Measurements from ENCODE around the gene CCDC88C.

Gene CCDC88C

DNA sequence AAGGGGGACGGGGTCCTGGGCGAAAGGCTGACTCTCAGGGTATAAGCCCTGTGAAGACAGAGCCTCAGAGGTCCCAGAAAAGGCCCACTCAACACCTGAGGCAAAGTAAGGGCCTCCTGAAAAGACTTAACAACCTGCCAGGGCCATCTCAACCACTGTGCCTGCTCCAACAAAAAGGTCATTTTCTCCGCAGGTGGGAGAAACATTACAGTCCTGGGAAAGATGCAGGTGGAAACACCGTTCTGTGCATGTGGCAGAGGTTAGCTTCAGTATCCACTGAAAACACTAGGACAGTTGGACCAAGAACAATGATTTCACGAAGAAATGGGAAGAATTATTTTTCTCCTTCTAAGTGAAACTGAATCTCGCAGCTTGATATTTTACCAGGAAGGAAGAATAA is 50.9 kb downstream of the CCDC88C start:
- no peak for DNase-seq (ENCODE audit: low read depth)

DNA sequence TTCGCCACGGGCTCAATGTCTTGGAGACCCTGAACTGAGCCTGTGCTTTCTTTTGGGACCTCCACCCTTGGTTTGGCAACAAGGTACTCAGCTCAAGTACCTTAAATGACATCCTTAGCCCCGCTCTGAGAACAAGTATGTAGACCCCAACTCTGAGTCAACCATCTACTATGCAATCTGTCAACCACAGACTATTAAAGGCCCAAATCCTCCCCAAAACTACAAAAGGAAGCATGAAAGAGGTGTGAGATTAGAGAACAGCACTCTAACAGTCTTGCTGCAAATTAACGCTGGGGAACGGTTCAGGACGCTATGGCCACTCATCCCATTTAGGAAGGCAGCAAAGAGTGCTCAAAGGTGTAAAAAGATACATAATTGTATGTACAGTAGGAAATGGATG is 52.1 kb downstream of the CCDC88C start:
- DNase-seq (ENCODE audit: low read depth) = no peak

DNA sequence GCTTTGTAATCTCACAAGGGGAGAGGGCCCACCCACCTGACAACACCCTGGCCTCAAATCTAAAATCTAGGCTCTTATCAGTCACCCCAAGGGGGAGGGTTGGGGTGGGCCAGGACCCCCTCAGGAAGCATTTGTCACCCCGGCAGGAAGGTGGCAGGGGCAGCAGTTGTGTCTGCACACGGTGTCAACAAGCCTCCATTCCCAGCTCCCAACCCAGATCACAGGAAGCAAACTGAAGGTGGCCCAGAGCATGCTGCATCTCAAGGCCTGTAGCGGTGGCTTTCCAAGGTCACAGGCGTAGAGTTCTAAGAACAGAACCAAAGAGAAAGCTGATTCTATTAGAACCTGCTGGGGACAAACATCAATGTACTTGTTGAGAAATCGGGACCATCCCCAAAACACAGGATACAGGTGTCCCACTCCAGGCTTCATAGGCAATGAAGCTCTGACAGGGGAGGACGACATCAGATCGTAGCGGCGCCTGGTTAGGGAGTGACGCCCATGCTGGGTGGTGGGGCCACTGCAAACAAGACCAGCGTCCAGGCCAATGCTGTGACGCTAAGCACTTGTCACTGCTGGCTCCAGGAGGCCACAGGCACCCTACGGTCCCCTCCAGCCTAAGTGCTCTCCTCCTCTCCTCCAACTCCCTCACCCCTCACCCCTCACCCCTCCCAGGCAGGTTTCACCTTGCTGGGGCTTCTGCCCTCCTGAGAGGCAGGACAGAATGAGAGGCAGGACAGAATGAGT is 52.9 kb downstream of the CCDC88C start:
- DNase-seq (ENCODE audit: low read depth) = no peak

GRCh38 chr14:91363776-91364523 is 53.7 kb downstream of the CCDC88C start:
- DNase-seq (ENCODE audit: low read depth) = no peak

DNA sequence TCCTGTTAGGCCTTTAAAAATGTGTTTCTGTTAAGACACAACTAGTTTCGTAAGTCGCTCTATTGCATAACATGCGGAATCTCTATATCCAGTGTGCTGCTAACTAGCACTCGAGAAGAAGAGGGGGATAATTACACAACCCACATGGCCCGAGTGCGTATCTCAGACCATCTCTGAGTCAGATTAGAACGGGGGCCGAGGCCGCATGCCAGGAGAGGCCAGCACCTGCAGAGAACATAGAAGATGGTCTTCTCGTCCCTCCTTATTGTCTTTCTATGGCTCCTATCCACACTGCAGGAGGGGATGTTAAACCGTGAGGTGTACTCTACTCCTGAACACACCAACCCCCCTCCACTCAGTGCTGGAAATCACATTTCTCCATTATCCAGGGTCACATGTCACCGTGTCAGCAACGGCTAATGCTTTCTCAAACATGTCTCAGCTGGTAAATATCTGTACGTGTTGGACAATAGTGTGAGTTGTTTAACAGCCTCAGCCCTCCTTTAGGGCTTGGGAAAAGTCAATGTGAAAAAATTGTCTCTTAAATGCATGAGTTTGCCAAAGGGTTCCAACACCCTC is 56.3 kb downstream of the CCDC88C start:
- no peak for DNase-seq (ENCODE audit: low read depth)

DNA sequence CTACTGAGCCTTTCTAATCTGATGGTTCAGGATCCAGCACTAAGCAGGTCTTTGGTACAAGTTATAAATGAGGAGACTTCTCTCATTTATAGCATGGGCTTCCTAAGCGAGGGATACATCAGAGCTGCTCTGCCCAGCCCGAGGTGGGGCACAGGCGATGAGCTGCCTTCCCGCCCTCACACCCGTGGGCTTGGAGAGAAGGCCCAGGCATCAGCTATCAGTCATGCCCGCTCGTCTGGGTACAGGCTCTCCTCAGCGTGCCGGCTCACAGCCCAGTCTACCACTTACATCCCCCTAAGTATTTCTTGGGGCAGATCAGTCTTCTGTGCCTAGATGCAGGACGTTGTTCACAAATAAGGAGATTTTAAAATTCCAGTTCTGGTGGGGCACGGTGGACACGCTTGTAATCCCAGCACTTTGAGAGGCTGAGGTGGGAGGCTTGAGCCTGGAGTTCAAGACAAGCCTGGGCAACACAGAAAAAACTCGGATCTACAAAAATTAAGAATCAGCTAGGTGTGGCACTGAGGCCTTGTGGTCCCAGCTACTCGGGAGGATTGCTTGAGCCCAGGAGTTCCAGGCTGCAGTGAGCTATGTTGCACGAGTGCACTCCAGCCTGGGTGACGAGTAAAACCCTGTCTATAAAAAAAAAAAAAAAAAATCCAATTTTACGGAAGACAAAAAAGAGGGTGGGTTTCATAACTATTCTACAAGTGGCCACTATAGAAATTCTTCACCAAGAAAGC is 57.0 kb downstream of the CCDC88C start:
- no peak for DNase-seq (ENCODE audit: low read depth)

- no peak for DNase-seq (ENCODE audit: low read depth)
Measured at GRCh38 chr14:91358654-91359220, 58.9 kb downstream of the CCDC88C start.

- DNase-seq (ENCODE audit: low read depth) = no peak
Measured at GRCh38 chr14:91358025-91358319, 59.6 kb downstream of the CCDC88C start.

- DNase-seq (ENCODE audit: low read depth) = no peak
Measured at GRCh38 chr14:91357272-91358024, 60.2 kb downstream of the CCDC88C start.

DNA sequence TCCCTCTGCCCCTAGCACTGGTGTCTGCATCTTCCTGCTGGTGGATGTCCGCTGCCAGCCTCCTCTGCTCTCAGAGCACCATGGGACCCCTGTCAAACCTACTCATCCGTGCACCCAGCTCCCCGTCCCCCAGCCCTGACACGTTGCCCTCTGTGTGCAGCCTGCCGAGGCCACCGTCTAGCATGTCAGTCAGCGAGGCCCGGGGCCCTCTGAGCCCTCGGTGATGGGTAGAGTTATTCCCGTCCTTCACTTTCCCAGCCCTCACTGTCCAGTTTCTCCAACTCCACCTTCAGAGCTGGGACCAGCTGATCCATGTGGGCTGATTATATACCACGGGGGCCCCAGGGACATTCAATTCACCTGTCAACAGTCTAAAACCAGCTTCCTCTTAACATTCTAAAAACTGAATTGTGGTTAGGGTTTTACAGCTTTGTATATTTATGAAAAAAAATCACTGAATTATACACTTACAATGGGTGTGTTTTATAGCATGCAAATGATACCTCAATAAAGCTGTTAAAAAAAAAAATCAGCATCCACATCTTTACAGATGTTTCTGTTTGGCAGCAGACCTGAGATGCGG is 61.3 kb downstream of the CCDC88C start:
- DNase-seq (ENCODE audit: low read depth) = no peak

GRCh38 chr14:91354979-91355685 is 62.5 kb downstream of the CCDC88C start:
- no peak for DNase-seq (ENCODE audit: low read depth)

GRCh38 chr14:91354221-91354916 is 63.3 kb downstream of the CCDC88C start:
- DNase-seq (ENCODE audit: low read depth) = peak; percentile 45

GRCh38 chr14:91352728-91353692 is 64.6 kb downstream of the CCDC88C start:
- no peak for DNase-seq (ENCODE audit: low read depth)

DNA sequence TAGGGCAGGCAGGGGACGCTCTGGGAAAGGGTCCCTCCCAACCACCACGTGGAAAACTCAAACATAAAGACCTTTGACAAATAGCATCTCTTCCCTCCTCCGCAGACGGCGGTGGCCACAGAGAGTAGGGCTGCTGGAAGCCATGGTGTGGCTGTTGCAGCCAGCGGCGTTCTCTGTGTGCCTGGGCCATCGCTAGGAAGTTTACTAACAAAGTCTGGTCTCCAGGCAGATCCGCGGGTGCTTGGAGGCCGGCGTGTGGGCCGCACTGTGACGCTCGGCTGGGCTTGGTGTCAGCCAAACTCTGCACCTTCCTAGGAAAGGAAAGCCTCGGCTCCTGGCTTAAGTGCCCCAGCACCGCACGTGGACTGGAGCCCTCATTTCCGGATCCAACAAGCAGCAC is 65.6 kb downstream of the CCDC88C start:
- no peak for DNase-seq (ENCODE audit: low read depth)

- no peak for DNase-seq (ENCODE audit: low read depth)
Measured at GRCh38 chr14:91351512-91351862, 66.1 kb downstream of the CCDC88C start.

DNA sequence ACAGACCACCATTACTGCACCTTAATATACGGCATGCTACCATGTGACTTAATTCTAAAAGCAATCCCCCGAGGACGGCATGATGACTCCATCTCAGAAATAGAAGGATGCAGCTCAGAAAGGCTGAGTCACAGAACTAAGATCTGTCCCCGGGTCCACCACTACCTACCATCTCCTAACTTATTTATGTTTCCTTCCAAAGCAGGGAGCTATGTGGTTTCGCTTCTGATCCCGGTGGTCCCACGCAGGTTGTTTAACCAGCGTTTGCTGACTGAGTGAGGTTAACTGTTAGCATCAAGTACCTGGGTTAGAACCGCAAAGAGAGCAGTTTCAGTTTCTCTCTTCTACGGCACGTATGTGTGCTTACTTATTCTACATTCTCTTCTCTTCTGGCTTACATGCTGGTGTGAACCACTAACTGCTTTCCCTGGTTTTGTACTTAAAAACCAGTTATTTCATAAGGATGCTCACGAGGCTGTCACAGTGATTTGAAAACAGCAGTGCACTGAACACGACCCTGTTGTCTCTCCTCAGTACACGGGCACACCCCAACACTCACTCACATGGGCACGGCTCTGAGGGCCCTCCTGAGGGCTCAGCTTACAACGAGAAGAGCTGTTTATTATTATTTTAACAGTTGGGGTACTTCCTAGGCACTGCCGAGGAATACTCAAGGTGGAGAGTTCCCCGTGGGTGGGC is 66.7 kb downstream of the CCDC88C start:
- no peak for DNase-seq (ENCODE audit: low read depth)

DNA sequence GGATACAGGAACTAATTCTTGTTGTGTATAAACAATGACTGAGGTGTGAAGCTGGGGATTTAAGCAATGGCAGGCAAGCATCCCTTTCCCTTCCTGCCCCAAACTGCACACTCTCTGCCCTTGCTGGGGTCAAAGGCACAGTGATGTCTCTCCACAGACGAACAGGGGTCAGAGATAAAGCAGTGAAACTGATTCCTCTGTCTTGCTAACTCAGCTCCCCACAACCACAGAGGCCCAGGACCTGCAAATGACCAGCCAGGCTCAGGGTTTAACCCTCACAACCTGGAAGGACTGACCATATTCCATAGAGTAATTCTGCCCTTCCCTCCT is 67.2 kb downstream of the CCDC88C start:
- no peak for DNase-seq (ENCODE audit: low read depth)

DNA sequence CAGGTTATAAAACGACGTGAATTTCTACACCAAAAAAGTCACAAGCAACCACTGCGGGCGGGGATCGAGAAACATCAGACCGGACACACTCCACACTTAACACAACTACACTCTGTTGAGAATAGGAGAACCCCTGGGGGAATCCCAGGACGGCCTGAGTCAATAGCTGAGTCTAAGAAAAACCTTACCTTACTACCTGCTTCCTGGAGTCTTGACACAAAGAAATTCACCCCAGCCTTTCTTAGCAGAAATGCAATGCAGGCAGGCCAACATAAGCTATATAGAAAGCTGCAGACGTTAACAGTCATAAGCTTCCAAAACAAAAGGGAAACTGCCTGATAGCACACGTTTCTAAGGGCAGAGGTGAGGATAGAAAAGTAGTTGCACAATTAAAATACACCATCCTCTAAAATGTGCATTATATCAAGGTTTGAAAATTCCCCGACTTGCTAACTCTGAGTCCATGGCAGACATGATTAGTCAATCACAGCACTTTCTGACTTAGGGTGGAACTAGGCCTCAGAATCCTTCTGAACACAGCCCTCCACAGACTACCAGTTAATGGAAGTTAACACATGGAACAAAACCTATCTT is 68.0 kb downstream of the CCDC88C start:
- no peak for DNase-seq (ENCODE audit: low read depth)

Measured in GM04504 (cell line).